MM.1S (cell line): ENCODE results near the gene DPP6.
A peak's percentile ranks its signal among the peaks of the same experiment; 100 is the strongest.

Experiments
- DNase-seq: peaks from one replicate; pipeline ENCODE4 v3.0.0-alpha.2; 2015
- H2AFZ ChIP-seq: fragments of 300-600 bp; sonication (generic); 2 replicates; pipeline ENCODE4 v1.6.0; 2016; ENCODE audit warnings: antibody characterized with exemption, low read length
- H3F3A ChIP-seq: fragments of 300-600 bp; sonication (generic); 2 replicates; pipeline ENCODE4 v1.6.1; 2016; ENCODE audit warnings: mild to moderate bottlenecking, antibody characterized with exemption, low read length, moderate library complexity, mixed read lengths; ENCODE audit not compliant: insufficient read depth
- H3K27ac ChIP-seq: fragments of 300-600 bp; sonication (generic); 2 replicates; pipeline ENCODE4 v1.5.1; 2016; ENCODE audit warnings: mild to moderate bottlenecking, low read length
- H3K27me3 ChIP-seq: fragments of 300-600 bp; sonication (generic); replicated peaks from 2 replicates; pipeline ENCODE4 v1.6.0; 2016; ENCODE audit warnings: low read length; ENCODE audit not compliant: insufficient read depth
- H3K36me3 ChIP-seq: fragments of 300-600 bp; sonication (generic); replicated peaks from 2 replicates; pipeline ENCODE4 v1.6.1; 2016; ENCODE audit warnings: mild to moderate bottlenecking, low read length, mixed read lengths; ENCODE audit not compliant: insufficient read depth
- H3K4me1 ChIP-seq: fragments of 300-600 bp; sonication (generic); 2 replicates; pipeline ENCODE4 v1.6.1; 2016; ENCODE audit warnings: low read length, mixed read lengths
- H3K4me2 ChIP-seq: fragments of 300-600 bp; sonication (generic); 2 replicates; pipeline ENCODE4 v1.6.0; 2016; ENCODE audit warnings: low read depth, low read length
- H3K4me3 ChIP-seq: fragments of 300-600 bp; sonication (generic); 2 replicates; pipeline ENCODE4 v1.5.1; 2016; ENCODE audit warnings: low read length, mixed read lengths
- H3K79me2 ChIP-seq: fragments of 300-600 bp; sonication (generic); 2 replicates; pipeline ENCODE4 v1.6.1; 2016; ENCODE audit warnings: mixed run types, low read length, mixed read lengths
- H3K9ac ChIP-seq: fragments of 300-600 bp; sonication (generic); 2 replicates; pipeline ENCODE4 v1.6.1; 2016; ENCODE audit warnings: low read length, mixed read lengths
- H3K9me2 ChIP-seq: fragments of 300-600 bp; sonication (generic); replicated peaks from 2 replicates; pipeline ENCODE4 v1.6.1; 2016; ENCODE audit warnings: mild to moderate bottlenecking, low read length, mixed read lengths; ENCODE audit not compliant: insufficient read depth
- H3K9me3 ChIP-seq: fragments of 300-600 bp; sonication (generic); replicated peaks from 2 replicates; pipeline ENCODE4 v1.6.1; 2016; ENCODE audit warnings: mild to moderate bottlenecking, low read length, mixed read lengths; ENCODE audit not compliant: insufficient read depth
- H4K20me1 ChIP-seq: fragments of 300-600 bp; sonication (generic); 2 replicates; pipeline ENCODE4 v1.6.1; 2016; ENCODE audit warnings: mild to moderate bottlenecking, low read length, moderate library complexity, mixed read lengths; ENCODE audit not compliant: insufficient read depth
- CTCF ChIP-seq: fragments of 300-600 bp; sonication (generic); IDR thresholded peaks from 2 replicates; pipeline ENCODE4 v1.5.1; 2016; ENCODE audit warnings: antibody characterized with exemption, low read length, mixed read lengths
- EZH2 ChIP-seq: fragments of 300-600 bp; sonication (generic); optimal IDR thresholded peaks from 2 replicates; pipeline ENCODE3; 2017; ENCODE audit warnings: low read depth, mild to moderate bottlenecking, antibody characterized with exemption, low read length, mixed read lengths
- EZH2phosphoT487 ChIP-seq: fragments of 300-600 bp; sonication (generic); IDR thresholded peaks from 2 replicates; pipeline ENCODE4 v1.6.1; 2018; ENCODE audit warnings: antibody characterized with exemption, low read length

The DPP6 gene

GRCh38 chr7:154475864-154476263, 423.7 kb downstream of the DPP6 start:
- H3K4me3 ChIP-seq: no peak overlapping the region
- no peak overlapping the region for H3K27ac ChIP-seq
- no peaks in the 10 kb centered on the region for H3K27me3 ChIP-seq
- no peaks in the 10 kb centered on the region for H3K9me2 ChIP-seq
- H4K20me1 ChIP-seq: no peaks in the 10 kb centered on the region
- no peak for TF ChIP-seq CTCF
- TF ChIP-seq EZH2phosphoT487: no peak
- TF ChIP-seq EZH2: no peak
- no peaks in the 10 kb centered on the region for H3F3A ChIP-seq
- H3K9ac ChIP-seq: no peak overlapping the region
- H3K79me2 ChIP-seq: no peaks in the 10 kb centered on the region
- no peaks in the 10 kb centered on the region for H3K36me3 ChIP-seq
- no peak overlapping the region for H3K4me2 ChIP-seq
- H3K4me1 ChIP-seq: no peaks in the 10 kb centered on the region
- no peak for DNase-seq
- H2AFZ ChIP-seq: no peak overlapping the region
- H3K9me3 ChIP-seq: no peaks in the 10 kb centered on the region

GRCh38 chr7:154480817-154481216, 428.6 kb downstream of the DPP6 start:
- Histone ChIP-seq H3K27me3 (no peaks in the 10 kb centered on the region), H3K4me3 (no peak overlapping the region), H3K79me2 (no peaks in the 10 kb centered on the region), H3K9me3 (no peaks in the 10 kb centered on the region), H3K36me3 (no peaks in the 10 kb centered on the region), H3K27ac (no peak overlapping the region), H3K9ac (no peak overlapping the region), H3F3A (no peaks in the 10 kb centered on the region), H3K4me1 (no peaks in the 10 kb centered on the region), H4K20me1 (no peaks in the 10 kb centered on the region), H3K9me2 (no peaks in the 10 kb centered on the region), H2AFZ (no peak overlapping the region), H3K4me2 (no peak overlapping the region)
- TF ChIP-seq CTCF (no peak), EZH2 (no peak), EZH2phosphoT487 (no peak)
- DNase-seq: no peak

- no peaks in the 10 kb centered on the region for H3K4me1 ChIP-seq
- no peaks in the 10 kb centered on the region for H4K20me1 ChIP-seq
- H3K9ac ChIP-seq: no peak overlapping the region
- peak overlapping the region; percentile 12; the same call in 1 of the 2 replicates for H3K4me2 ChIP-seq
- DNase-seq: no peak
- peak overlapping the region; percentile 23; the same call in 1 of the 2 replicates for H2AFZ ChIP-seq
- no peaks in the 10 kb centered on the region for H3K9me2 ChIP-seq
- no peaks in the 10 kb centered on the region for H3K27me3 ChIP-seq
- no peak overlapping the region for H3K4me3 ChIP-seq
- TF ChIP-seq EZH2phosphoT487: no peak
- no peak for TF ChIP-seq CTCF
- TF ChIP-seq EZH2: no peak
- H3K36me3 ChIP-seq: no peaks in the 10 kb centered on the region
- no peaks in the 10 kb centered on the region for H3K9me3 ChIP-seq
- no peak overlapping the region for H3K27ac ChIP-seq
- H3K79me2 ChIP-seq: no peaks in the 10 kb centered on the region
- no peaks in the 10 kb centered on the region for H3F3A ChIP-seq
Measured at GRCh38 chr7:154482863-154483262, 430.7 kb downstream of the DPP6 start.
